Heart left ventricle (tissue), 13 donors: ENCODE data around the gene TXNRD2.

Source experiments
- CTCF ChIP-seq, 12 donors: fragments of 200-600 bp; sonication (generic) in 4 of 12; IDR thresholded peaks; one replicate each; pipeline versions ENCODE4 v1.5.0 to v1.8.0; 2018 to 2022; ENCODE audit warnings: antibody characterized with exemption in 12 of 12, mild to moderate bottlenecking in 5 of 12
- POLR2A ChIP-seq, 2 donors: fragments of 450-650 bp; IDR thresholded peaks; one replicate each; pipeline ENCODE4 v1.6.1; 2017; ENCODE audit warnings: antibody characterized with exemption in 2 of 2, mild to moderate bottlenecking in 2 of 2, moderate library complexity in 2 of 2
- donor health status: ischemic (EF 13 %, LVEDD 7.1; RV severe dilation, severe dysfunction).
- donor health status: DM: no; HTN: yes; CAD: no.
- donor health status: DM: no; HTN: no; CAD: no.
- donor health status: ischemic (EF 25% LVEDD 6.9; RV normal size, moderate dysfunction).
- donor health status: ischemic (EF 25% LVEDD 5.7; RV mildly dilated, moderate dysfunction).
- donor health status: ischemic (EF 35%, LVEDD 5.7; RV mildly dilated, moderate dysfunction).
- donor health status: nonischemic (EF 11% LVEDD 7.7; RV severe dilation, severe dysfunction).
- donor health status: DM: yes; HTN: yes; CAD: no.
- donor health status: PGD.
- donor health status: ischemic (EF 29% LVEDD 5.4; RV normal size, mild dysfunction).
- donor health status: nonischemic (EF 23%, LVEDD 6.1; RV moderate dilation, normal function).

GRCh38 chr22:19840059-19840458 is 101.6 kb downstream of the TXNRD2 start:
- no peak for TF ChIP-seq CTCF (IDR thresholded peaks at IDR 0.05)
- no peak for TF ChIP-seq POLR2A (IDR thresholded peaks at IDR 0.05)
